ENCODE measurements around the gene MMP20.

- TF ChIP-seq CTCF (IDR thresholded peaks at IDR 0.05) (no peak), POLR2A (IDR thresholded peaks at IDR 0.05) (no peak), EP300 (IDR thresholded peaks at IDR 0.05) (no peak)
These were observed 16.4 kb downstream of the MMP20 start for GRCh38 chr11:102608699-102609098.
